ENCODE data around the gene PARD3B.

- TF ChIP-seq CTCF (IDR thresholded peaks at IDR 0.05) (no peak), POLR2A (IDR thresholded peaks at IDR 0.05) (no peak), EP300 (IDR thresholded peaks at IDR 0.05) (no peak)
Observed at GRCh38 chr2:205543937-205544702, 998.8 kb downstream of the PARD3B start.

All from sigmoid colon (tissue), 4 donors.